Measurements from ENCODE around the gene PBX1.

DNA sequence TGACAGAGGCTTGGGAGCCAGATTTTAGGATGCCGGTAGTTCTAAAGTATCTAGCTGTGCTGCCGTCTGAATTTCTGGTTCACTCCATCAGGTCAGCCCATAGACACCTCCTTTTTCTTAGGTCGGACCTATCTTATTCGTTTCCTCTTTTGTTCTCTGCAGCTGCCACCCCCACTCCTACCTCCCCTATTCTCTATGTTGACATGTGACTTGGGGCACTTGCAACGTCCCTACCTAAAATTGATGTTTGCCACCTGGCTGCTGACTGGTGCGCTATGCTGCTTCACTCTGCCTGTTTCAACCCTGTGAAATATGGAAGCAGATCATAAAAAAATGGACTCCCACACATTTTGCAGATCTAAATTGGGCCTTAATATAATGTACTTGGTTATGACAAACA, 55.3 kb downstream of the PBX1 start:
- TF ChIP-seq, protein P1, sequence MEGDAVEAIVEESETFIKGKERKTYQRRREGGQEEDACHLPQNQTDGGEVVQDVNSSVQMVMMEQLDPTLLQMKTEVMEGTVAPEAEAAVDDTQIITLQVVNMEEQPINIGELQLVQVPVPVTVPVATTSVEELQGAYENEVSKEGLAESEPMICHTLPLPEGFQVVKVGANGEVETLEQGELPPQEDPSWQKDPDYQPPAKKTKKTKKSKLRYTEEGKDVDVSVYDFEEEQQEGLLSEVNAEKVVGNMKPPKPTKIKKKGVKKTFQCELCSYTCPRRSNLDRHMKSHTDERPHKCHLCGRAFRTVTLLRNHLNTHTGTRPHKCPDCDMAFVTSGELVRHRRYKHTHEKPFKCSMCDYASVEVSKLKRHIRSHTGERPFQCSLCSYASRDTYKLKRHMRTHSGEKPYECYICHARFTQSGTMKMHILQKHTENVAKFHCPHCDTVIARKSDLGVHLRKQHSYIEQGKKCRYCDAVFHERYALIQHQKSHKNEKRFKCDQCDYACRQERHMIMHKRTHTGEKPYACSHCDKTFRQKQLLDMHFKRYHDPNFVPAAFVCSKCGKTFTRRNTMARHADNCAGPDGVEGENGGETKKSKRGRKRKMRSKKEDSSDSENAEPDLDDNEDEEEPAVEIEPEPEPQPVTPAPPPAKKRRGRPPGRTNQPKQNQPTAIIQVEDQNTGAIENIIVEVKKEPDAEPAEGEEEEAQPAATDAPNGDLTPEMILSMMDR (IDR thresholded peaks at IDR 0.05) = no peak
- TF ChIP-seq POLR2A (IDR thresholded peaks at IDR 0.05) (no peak), POLR2AphosphoS5 (IDR thresholded peaks at IDR 0.05) (no peak)

Data from breast epithelium (tissue), 3 donors.